Neutrophil (primary cell): ENCODE results near the gene IL6.

Experiments used
- H3K27ac ChIP-seq: fragments of 200-600 bp; sonication (generic); 2 replicates; pipeline ENCODE4 v1.5.1; 2016; ENCODE audit warnings: mild to moderate bottlenecking, moderate library complexity
- H3K27me3 ChIP-seq: fragments of 200-600 bp; sonication (generic); 2 replicates; pipeline ENCODE4 v1.6.0; 2016; ENCODE audit warnings: mild to moderate bottlenecking
- H3K36me3 ChIP-seq: fragments of 200-600 bp; sonication (generic); 2 replicates; pipeline ENCODE4 v1.5.1; 2017
- H3K4me1 ChIP-seq, 2 experiments: fragments of 200-600 bp in 1 of 2; sonication (generic) in 1 of 2; 1 replicate in 1 of 2; 2 replicates in 1 of 2; pipeline versions ENCODE4 v1.5.1 to v1.6.1; 2013 to 2016; ENCODE audit warnings: low read depth in 1 of 2, low read length in 1 of 2, mild to moderate bottlenecking in 1 of 2, moderate library complexity in 1 of 2; ENCODE audit not compliant: control insufficient read depth in 1 of 2, insufficient read depth in 1 of 2
- H3K4me3 ChIP-seq, 2 experiments: fragments of 200-600 bp in 1 of 2; sonication (generic) in 1 of 2; 1 replicate in 1 of 2; 2 replicates in 1 of 2; pipeline ENCODE4 v1.5.1; 2013 to 2016; ENCODE audit warnings: low read depth in 1 of 2, low read length in 1 of 2, mild to moderate bottlenecking in 1 of 2, moderate library complexity in 1 of 2
- H3K9me3 ChIP-seq: fragments of 200-600 bp; sonication (generic); 2 replicates; pipeline ENCODE4 v1.5.1; 2016
- TF ChIP-seq, protein P1 (sequence below): fragments of 200-600 bp; sonication (generic); IDR thresholded peaks from 2 replicates; pipeline ENCODE4 v1.5.1; 2016; ENCODE audit warnings: antibody characterized with exemption

Gene IL6

DNA sequence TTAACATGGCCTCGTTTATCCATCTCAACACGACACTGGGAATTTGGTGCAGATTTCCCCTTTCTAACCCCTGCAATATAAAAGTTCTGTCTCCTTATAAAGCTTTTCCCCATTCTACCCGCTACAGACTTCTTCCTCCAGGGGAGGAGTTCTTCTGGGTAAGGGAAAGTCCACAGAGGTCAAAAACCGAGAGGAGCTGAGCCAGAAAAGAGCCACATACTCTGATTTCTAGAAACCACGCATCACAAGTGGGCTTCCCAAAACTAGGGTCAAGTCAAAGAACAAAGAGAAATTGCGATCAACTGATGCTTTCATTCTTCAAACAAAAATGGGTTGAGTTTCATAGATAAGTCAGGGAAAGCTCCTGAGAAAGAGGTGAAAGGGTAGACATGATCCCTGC is 6.8 kb downstream of the IL6 start:
- H3K4me3 ChIP-seq, result no peak overlapping the region
- no peaks in the 10 kb centered on the region for H3K9me3 ChIP-seq
- no peaks in the 10 kb centered on the region for H3K36me3 ChIP-seq
- no peak overlapping the region for H3K27ac ChIP-seq
- TF ChIP-seq, protein P1, sequence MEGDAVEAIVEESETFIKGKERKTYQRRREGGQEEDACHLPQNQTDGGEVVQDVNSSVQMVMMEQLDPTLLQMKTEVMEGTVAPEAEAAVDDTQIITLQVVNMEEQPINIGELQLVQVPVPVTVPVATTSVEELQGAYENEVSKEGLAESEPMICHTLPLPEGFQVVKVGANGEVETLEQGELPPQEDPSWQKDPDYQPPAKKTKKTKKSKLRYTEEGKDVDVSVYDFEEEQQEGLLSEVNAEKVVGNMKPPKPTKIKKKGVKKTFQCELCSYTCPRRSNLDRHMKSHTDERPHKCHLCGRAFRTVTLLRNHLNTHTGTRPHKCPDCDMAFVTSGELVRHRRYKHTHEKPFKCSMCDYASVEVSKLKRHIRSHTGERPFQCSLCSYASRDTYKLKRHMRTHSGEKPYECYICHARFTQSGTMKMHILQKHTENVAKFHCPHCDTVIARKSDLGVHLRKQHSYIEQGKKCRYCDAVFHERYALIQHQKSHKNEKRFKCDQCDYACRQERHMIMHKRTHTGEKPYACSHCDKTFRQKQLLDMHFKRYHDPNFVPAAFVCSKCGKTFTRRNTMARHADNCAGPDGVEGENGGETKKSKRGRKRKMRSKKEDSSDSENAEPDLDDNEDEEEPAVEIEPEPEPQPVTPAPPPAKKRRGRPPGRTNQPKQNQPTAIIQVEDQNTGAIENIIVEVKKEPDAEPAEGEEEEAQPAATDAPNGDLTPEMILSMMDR, result no peak
- no peaks in the 10 kb centered on the region for H3K4me1 ChIP-seq
- peaks cover 23% of the 10 kb centered on the region for H3K27me3 ChIP-seq

DNA sequence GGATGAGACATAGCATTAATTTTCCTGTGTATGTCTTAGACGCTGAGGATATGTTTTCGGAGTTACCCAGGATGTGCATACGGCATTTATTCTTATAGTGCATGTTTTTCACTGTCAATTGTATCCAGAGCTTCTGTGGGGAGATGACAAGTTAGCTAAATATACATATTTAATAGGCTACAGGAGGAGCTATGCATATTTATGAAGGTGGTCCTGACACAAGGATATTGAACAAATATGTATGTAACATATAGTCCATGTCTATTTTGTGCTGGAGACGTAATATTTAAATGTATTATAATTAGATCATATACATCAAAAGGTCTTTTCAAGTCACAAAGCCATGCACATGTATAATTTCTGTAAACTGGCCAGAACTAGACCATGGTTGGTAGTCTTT is 16.0 kb downstream of the IL6 start:
- TF ChIP-seq, protein P1, result no peak

DNA sequence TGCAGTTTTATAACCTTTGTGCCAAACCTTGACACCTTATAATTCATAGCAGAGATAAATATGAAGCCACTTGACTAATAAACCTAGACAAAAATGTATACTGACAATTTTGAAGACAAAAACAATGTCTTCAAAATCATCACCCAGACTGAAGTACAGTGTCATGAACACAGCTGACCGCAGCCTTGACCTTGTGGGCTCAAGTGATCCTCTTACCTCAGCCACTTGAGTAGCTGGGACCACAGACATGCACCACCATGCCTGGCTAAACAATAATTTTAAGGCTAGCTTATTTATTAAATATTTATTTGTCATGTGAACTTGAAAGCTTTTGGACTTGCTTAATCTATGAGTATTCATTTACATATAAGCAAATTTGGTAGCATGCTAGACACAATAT is 24.3 kb downstream of the IL6 start:
- no peaks in the 10 kb centered on the region for H3K4me1 ChIP-seq
- no peaks in the 10 kb centered on the region for H3K36me3 ChIP-seq
- H3K4me3 ChIP-seq, result no peak overlapping the region

More for the DNA sequence above, 16.0 kb downstream of the IL6 start:
- Histone ChIP-seq H3K36me3 (no peaks in the 10 kb centered on the region), H3K27me3 (peaks cover 5% of the 10 kb centered on the region), H3K4me3 (no peak overlapping the region), H3K4me1 (no peaks in the 10 kb centered on the region), H3K9me3 (no peaks in the 10 kb centered on the region), H3K27ac (no peak overlapping the region)

DNA sequence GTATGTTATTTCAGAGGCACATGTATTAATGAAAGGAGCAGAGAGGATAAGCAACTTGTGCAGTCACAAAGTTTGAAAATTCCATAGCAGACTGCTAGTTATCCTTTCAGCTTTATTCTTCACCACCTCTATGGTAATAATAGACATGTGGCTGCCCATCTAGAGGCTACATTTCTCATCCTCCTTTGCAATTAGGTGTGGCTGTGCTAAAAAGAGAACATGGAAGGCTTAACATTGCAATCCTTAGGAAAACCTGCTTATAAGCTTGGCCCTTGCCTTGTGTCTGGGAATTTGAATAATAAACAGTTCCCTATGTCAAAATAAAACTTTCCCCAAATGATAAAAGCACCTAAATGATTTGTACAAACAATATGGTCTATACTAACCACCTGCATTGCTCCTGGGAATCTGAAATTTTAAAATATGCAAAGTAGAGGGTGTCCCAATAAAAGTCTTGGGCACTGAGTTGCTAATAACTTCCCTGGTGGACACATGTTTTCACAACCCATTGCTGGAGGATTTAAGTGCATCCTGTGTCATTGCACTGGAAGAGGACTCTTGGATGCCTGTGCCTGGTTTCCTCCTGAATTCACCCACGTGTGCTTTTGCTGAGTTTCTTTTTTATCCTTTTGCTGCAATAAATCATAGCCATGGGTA is 30.5 kb downstream of the IL6 start:
- H3K27me3 ChIP-seq, result no peaks in the 10 kb centered on the region
- TF ChIP-seq, protein P1, result no peak
- H3K4me1 ChIP-seq, result no peaks in the 10 kb centered on the region
- H3K9me3 ChIP-seq, result no peaks in the 10 kb centered on the region
- no peak overlapping the region for H3K4me3 ChIP-seq
- H3K27ac ChIP-seq, result no peak overlapping the region
- H3K36me3 ChIP-seq, result no peaks in the 10 kb centered on the region

More for the DNA sequence above, 24.3 kb downstream of the IL6 start:
- Histone ChIP-seq H3K27me3 (no peaks in the 10 kb centered on the region), H3K9me3 (no peaks in the 10 kb centered on the region), H3K27ac (no peak overlapping the region)
- TF ChIP-seq, protein P1, result no peak

DNA sequence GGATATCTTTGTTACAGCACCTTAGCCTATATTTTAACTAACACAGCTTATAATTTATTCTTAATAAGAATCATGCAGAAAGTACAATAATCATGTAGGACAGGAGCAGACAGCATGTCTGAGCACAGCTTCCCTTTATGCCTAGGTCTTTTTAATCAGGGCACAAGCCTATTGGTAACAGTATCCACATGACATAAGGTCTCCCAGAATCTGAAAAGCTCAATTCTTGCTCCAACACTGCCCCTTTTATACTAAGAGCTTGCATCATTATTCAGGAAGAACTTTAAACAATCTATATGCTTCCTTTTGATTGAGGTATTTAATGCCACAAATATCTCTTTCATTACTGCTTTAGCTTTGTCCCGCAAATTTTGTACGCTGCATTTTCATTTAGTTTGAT is 31.6 kb downstream of the IL6 start:
- no peaks in the 10 kb centered on the region for H3K36me3 ChIP-seq
- no peaks in the 10 kb centered on the region for H3K4me1 ChIP-seq
- H3K9me3 ChIP-seq, result no peaks in the 10 kb centered on the region
- no peak overlapping the region for H3K4me3 ChIP-seq
- H3K27me3 ChIP-seq, result no peaks in the 10 kb centered on the region
- TF ChIP-seq, protein P1, result no peak
- no peak overlapping the region for H3K27ac ChIP-seq
